Glomerular visceral epithelial cell (primary cell): ENCODE measurements around the gene CARD14.
"Not testable (repeated sequence)": the region's sequence is repeated elsewhere in the genome, so short reads cannot be mapped to it uniquely, and the experiment has no call there.

Experiments used
- DNase-seq: peaks from one replicate; pipeline ENCODE4 v3.0.0-alpha.2; 2016; ENCODE audit errors: extremely low spot score

The CARD14 gene

DNA sequence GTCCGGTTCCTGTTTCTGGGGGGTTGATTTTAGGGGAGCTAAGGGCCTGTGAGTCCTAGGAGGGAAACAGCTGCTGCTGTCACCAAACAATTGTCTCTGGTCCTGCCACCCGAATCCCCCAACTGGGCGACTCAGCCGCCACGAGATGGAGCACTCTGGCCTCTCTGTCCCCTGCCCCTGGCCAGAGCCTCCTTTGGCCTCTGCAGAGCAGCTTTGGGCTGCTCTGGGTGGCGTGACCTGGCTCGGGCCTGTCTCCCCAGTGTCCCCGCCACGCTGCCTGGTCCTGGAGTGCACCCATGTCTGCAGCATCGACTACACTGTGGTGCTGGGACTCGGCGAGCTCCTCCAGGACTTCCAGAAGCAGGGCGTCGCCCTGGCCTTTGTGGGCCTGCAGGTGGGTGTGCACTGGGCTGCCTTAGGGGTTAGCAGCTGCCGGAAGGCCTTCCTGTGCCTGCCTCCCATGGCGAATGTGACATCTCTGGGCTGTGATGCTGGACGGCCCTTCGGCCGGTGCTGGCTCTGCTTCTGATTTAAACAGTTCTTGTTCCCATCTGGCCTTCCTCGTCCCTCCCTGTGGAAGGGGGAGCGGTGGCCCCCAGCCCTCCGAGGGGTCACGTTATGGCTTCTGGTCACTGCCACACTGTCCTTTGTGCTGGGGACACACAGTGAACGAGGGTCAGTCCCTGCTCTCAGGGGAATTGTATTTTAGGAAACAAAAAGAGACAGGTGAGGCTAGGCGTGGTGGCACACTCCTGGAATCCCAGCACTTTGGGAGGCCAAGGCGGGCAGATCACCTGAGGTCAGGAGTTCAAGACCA is 79.3 kb downstream of the CARD14 start:
- DNase-seq: no peak

DNA sequence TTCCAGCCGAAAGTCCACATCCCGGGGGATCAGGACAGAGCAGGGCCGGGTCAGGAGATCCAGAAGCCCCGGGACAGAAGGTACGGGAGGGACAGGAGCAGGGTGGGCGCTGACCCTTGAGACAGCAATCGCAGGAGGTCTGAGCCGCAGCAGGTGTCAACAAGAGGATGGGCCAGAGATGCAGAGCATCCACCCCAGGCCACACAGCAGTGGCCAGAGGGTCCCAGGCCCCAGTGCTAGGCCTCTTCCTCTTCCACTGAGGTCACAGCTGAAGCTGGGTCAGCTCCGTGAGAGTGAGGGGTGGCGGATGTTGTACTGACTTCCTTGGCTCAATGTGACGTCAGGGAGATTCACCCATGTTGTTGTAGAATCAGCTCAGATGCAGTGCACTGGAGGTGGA is 82.1 kb downstream of the CARD14 start:
- no peak for DNase-seq

DNA sequence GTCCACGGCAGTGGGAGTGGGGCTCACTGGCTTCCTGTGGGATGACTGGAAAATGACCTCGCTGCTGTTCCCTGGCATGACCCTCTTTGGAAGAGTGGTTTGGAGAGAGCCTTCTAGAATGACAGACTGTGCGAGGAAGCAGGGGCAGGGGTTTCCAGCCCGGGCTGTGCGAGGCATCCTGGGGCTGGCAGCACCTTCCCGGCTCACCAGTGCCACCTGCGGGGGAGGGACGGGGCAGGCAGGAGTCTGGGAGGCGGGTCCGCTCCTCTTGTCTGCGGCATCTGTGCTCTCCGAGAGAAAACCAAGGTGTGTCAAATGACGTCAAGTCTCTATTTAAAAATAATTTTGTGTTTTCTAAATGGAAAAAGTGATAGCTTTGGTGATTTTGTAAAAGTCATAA is 83.0 kb downstream of the CARD14 start:
- peak; percentile 66 for DNase-seq

DNA sequence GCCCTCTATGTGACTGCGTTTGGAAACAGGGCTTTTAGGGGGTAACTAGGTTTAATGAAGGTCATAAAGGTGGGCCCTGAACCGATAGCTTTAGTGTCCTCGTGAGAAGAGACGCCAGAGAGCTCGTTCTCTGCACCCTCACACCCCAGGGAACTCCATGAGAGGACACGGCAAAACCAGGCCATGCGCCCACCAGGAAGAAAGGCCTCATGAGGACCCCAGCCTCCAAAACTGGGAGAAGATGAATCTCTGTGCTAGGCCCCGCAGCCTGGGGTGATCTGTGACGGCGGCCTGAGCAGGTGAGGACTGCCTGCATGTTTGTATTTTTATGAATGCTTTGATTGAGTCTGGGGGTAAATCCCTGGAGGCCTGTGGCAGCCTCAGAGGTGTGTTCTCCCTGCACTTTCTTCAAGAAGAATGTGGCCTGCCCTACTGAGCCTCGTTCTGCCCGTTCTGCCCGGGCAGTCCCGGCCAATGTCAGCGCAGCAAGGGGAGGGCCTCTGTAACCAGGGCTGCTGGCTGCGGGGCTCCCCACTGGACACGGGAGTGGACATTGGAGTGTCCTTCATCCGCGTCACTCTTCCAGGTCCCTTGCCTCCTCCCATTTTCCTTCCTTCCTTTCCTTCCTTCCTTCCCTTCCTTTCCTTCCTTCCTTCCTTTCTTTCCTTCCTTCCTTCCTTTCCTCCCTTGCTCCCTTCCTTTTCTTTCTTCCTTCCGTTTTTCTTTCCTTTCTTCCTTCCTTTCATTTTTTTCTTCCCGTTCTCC is 84.0 kb downstream of the CARD14 start:
- DNase-seq: peak; percentile 61

DNA sequence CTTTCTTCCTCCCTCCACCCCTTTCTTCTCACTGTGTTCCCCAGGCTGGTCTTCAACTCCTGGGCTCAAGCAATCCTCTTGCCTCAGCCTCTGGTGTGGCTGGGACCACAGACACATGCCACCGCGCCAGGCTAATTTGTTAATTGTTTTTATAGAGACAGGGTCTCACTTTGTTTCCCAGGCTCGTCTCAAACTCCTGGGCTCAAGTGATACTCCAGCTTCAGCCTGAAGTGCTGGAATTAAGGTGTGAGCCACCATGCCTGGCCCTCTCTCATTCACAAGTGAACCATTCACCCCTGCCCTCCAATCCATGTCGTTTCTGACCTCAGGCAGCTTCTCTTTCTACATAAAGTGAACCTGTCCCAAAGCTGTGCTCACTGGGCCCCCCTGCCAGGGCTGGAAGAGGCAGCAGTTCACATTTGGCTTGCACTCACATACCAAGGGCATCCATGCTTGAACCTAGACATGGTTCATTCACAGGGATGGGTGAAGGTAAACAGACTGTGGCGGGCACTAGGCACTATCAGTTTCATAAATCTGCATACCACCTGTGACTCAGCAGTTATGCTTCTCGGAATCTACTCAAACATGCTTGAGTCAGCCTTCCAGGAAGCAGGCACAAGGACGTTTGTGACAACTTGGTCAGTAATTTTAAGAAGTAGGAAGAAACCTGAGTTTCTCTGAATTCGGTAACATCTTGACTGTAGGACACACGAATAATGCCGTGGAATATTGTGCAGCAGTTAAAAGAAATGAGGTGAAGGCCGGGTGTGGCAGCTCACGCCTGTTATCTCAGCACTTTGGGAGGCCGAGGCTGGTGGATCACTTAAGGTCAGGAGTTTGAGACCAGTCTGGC is 84.8 kb downstream of the CARD14 start:
- peak; percentile 97 for DNase-seq

DNA sequence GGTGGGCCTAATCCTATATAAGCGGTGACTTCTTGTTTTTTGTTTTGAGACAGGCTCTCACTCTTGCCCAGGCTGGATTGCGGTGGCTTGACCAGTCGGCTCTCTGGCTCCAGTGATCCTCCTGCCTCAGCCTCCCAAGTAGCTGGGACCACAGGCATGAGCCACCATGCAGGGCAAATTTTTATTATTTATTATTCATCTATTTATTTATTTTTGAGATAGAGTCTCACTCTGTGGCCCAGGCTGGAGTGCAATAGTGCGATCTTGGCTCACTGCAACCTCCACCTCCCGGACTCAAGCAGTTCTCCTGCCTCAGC is 86.2 kb downstream of the CARD14 start:
- DNase-seq: no peak

DNA sequence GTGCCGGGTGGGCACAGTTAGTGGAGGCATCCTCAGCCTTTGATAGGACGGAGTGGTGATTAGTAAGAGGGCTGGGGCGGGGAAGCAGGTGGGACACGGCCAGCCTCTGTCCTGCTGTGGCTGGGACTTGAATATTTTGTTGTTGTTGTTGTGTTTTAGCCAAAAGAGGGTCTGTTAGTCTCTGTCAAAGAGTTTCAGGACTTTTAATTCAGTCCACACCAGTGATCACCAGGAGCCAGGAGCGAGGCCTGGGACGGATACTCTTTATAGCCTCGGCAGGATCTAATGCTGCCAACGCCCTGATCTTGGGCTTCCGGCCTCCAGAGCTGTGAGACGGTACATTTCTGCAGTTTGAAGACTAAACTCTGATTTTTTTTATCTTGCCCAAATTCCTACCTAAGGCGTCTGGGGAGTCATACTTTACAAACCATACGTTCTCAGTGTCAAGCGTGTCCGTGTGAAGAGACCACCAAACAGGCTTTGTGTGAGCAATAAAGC is 87.9 kb downstream of the CARD14 start:
- no peak for DNase-seq

DNA sequence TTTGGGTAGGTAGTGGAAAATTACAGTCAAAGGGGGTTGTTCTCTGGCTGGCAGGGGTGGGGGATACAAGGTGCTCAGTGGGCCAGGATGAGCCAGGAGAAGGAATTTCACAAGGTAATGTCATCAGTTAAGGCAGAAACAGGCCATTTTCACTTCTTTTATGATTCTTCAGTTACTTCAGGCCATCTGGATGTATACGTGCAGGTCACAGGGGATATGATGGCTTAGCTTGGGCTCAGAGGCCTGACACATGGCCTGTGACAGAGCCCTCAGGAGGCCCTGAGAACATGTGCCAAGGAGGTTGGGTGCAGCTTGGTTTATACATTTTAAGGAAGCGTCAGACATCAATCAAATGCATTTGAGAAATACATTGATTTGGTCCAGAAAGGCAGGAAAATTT is 88.5 kb downstream of the CARD14 start:
- not testable (repeated sequence) for DNase-seq
